HPDE6-E6E7 (cell line): ENCODE data around the gene HTRA3.

ENCODE experiments used
- DNase-seq: peaks from one replicate; pipeline ENCODE4 v3.0.0; 2011; ENCODE audit warnings: missing footprints; ENCODE audit errors: extremely low spot score

HTRA3 gene

GRCh38 chr4:8292478-8293107 lies 23.0 kb downstream of the HTRA3 start:
- no peak for DNase-seq

GRCh38 chr4:8293131-8293975 lies 23.8 kb downstream of the HTRA3 start:
- DNase-seq, result no peak

GRCh38 chr4:8294036-8294435 lies 24.5 kb downstream of the HTRA3 start:
- DNase-seq, result no peak

GRCh38 chr4:8294775-8295174 lies 25.2 kb downstream of the HTRA3 start:
- DNase-seq, result no peak

GRCh38 chr4:8295471-8295870 lies 25.9 kb downstream of the HTRA3 start:
- no peak for DNase-seq

- no peak for DNase-seq
Observed at GRCh38 chr4:8296491-8296890, 26.9 kb downstream of the HTRA3 start.

- no peak for DNase-seq
Observed at GRCh38 chr4:8297141-8297601, 27.6 kb downstream of the HTRA3 start.

- DNase-seq, result no peak
Observed at GRCh38 chr4:8297691-8298485, 28.3 kb downstream of the HTRA3 start.

GRCh38 chr4:8300832-8301231 lies 31.3 kb downstream of the HTRA3 start:
- no peak for DNase-seq

GRCh38 chr4:8301851-8302730 lies 32.5 kb downstream of the HTRA3 start:
- DNase-seq, result no peak

- no peak for DNase-seq
Observed at GRCh38 chr4:8303081-8303480, 33.5 kb downstream of the HTRA3 start.

GRCh38 chr4:8303485-8304281 lies 34.1 kb downstream of the HTRA3 start:
- DNase-seq, result no peak

- DNase-seq, result no peak
Observed at GRCh38 chr4:8304827-8305695, 35.5 kb downstream of the HTRA3 start.

GRCh38 chr4:8305851-8306471 lies 36.4 kb downstream of the HTRA3 start:
- DNase-seq, result no peak

GRCh38 chr4:8306511-8307021 lies 37.0 kb downstream of the HTRA3 start:
- DNase-seq, result no peak

- DNase-seq, result no peak
Observed at GRCh38 chr4:8307121-8307520, 37.6 kb downstream of the HTRA3 start.

- no peak for DNase-seq
Observed at GRCh38 chr4:8307714-8308113, 38.2 kb downstream of the HTRA3 start.

- no peak for DNase-seq
Observed at GRCh38 chr4:8308144-8308543, 38.6 kb downstream of the HTRA3 start.
